Umbilical cord (tissue), 2 donors: ENCODE measurements around the gene CRYGA. TPM values are rescaled to one million over a fixed set of nuclear protein-coding genes. Genes with fewer than 3 reads are reported as not detected.
"Not testable (repeated sequence)": the region's sequence is repeated elsewhere in the genome, so short reads cannot be mapped to it uniquely, and the experiment has no call there.

Experiments
- DNase-seq: peaks from one replicate; pipeline ENCODE4 v3.0.0-alpha.2; 2015; ENCODE audit warnings: low spot score
- total RNA-seq: library from RNA; depleted of rRNA; stranded (reverse); fragments of >200 nt; gene quantifications from one replicate; pipeline ENCODE4 v1.2.3, GENCODE V29; 2014; ENCODE audit warnings: low replicate concordance; ENCODE audit not compliant: insufficient read depth

Gene CRYGA
- total RNA-seq, 1 donor from 2014 or later: not detected

DNA sequence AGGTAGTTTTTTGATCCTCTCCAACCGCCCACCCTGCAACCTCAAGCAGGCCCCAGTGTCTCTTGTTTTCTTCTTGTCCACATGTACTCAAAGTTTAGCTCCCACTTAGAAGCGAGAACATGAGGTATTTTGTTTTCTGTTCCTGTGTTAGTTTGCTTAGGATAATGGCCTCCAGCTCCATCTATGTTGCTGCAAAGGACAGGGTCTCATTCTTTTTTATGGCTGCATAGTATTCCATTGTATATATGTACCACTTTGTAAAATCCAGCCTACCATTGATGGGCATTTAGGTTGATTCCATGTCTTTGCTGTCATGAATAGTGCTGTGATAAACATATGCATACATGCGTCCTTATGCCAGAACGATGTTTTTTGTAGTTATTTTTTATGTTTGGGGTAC is 36.3 kb downstream of the CRYGA start:
- no peak for DNase-seq

- no peak for DNase-seq
These were observed 38.1 kb downstream of the CRYGA start for GRCh38 chr2:208125251-208125650.

GRCh38 chr2:208124013-208124715 is 39.2 kb downstream of the CRYGA start, which contains the start of gene CRYGD:
CRYGD (minus strand) TSS chr2:208124524; CDS start chr2:208124473, 51 bp downstream.
- peak; percentile 48 for DNase-seq

- no peak for DNase-seq
These were observed 41.1 kb downstream of the CRYGA start for GRCh38 chr2:208122248-208122647.

GRCh38 chr2:208118918-208119317 is 44.5 kb downstream of the CRYGA start:
- no peak for DNase-seq

GRCh38 chr2:208117390-208117789 is 46.0 kb downstream of the CRYGA start:
- DNase-seq: not testable (repeated sequence)

GRCh38 chr2:208112969-208113368 is 50.4 kb downstream of the CRYGA start:
- DNase-seq: peak; percentile 50

DNA sequence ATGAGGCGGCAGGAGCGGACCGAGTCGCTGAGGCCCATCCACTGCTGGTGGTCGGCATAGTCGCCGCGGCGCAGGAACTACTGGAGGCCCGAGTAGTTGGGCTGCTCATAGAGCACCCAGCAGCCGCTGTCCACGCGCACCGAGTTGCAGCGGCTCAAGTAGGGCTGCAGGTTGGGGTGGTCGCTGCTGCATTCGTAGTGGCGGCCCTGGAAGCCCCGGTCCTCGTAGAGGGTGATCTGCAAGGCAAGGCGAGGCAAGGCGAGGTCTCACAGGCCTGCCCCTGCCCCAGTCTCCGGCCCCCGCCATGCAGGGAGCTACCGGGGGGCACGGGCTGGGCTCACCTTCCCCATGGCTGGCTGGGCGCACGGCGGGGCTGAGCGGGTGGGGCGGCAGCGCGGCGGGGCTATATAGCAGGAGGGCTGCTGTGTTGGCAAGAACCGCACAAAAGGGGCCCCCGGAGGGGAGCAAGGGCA is 51.1 kb downstream of the CRYGA start:
- DNase-seq: not testable (repeated sequence)

Other genes starting within 250 kb of the CRYGA start
- 27.0 TPM for gene PLEKHM3, start 138.1 kb downstream of the CRYGA start, total RNA-seq
- gene CRYGD, start 39.1 kb downstream of the CRYGA start, total RNA-seq: not detected
- gene CRYGC, start 33.8 kb downstream of the CRYGA start, total RNA-seq: not detected
- not detected for gene CRYGB, start 17.4 kb downstream of the CRYGA start, total RNA-seq
- gene C2orf80, start 26.4 kb upstream of the CRYGA start, total RNA-seq: not detected
- gene IDH1, start 91.5 kb upstream of the CRYGA start, total RNA-seq: 122 TPM
- gene PIKFYVE, start 102.7 kb upstream of the CRYGA start, total RNA-seq: 29.6 TPM
- gene PTH2R, start 243.2 kb upstream of the CRYGA start, total RNA-seq: not detected